ENCODE measurements around the gene HIBCH. TPM values are rescaled to one million over a fixed set of nuclear protein-coding genes. Genes with fewer than 3 reads are reported as not detected.
"Not testable (repeated sequence)": the region's sequence is repeated elsewhere in the genome, so short reads cannot be mapped to it uniquely, and the experiment has no call there.

The HIBCH gene
- total RNA-seq, 1 donor from 2014 or later: 64.0 TPM

- TF ChIP-seq CTCF (IDR thresholded peaks at IDR 0.05; ENCODE audit: unreplicated experiment): no peak
These were observed 156.8 kb downstream of the HIBCH start for GRCh38 chr2:190162851-190163250.

DNA sequence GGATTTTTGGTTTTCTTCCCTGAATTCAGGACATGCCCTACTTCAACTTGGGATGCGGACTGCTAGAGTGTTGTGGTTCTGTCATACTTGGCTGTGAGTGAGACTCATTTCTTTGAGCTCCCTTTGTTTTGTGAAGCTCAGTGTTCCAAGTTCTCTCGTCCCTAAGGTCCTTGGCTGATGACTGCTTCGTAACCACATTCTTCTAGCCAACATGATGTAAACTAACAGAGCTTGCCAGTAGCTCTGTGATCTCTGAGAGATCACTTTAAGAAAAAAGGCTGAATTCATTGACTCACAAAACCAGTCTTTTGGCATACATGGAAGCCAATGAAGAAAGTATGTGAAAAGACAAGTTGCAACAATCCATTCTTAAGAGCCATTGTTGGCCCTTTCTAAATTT, 160.2 kb downstream of the HIBCH start:
- Mint-ChIP-seq H3K4me1 (no peaks in the 10 kb centered on the region), H3K36me3 (no peaks in the 10 kb centered on the region), H3K9me3 (no peaks in the 10 kb centered on the region)

More at GRCh38 chr2:190162851-190163250, 156.8 kb downstream of the HIBCH start:
- no peak for DNase-seq (ENCODE audit: low spot score in 2 of 2, unreplicated experiment in 2 of 2)
- Mint-ChIP-seq H3K27me3 (ENCODE audit: low read depth) (no peaks in the 10 kb centered on the region), H3K4me3 (no peak overlapping the region), H3K9me3 (peaks cover 15% of the 10 kb centered on the region), H3K36me3 (peaks cover 4% of the 10 kb centered on the region), H3K27ac (no peak overlapping the region), H3K4me1 (no peaks in the 10 kb centered on the region)

DNA sequence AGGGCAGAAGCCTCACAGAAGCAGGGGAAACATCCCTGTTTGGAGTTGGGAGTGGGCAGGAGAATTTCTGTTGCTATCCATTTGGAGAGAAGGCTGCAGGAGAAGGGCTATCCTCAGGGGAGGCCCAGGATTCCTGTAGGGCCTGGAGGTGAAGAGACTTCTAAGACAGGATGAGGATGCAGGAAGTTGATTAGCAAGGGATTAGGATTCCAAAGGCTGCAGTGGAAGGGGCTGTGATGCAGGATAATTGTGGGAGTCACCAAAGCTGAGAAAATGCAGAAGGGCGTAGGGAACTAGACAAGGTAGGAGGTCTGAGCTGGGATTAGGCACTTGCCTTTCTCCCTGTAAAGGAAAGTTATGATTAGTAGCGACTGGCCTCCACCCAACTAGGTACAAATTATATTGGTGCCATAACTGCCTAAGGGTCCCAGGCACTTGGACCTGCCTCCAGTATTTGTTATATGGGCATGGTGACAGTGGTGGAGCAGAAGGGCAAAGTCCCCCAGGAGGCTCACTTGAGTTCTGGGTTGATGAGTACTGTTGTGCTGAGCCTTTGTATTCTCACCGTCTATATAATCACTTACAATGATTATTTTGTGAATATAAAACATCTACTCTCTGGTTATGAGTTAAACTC, 160.7 kb downstream of the HIBCH start:
- H3K9me3 Mint-ChIP-seq: no peaks in the 10 kb centered on the region
- no peaks in the 10 kb centered on the region for H3K4me1 Mint-ChIP-seq
- H3K4me3 Mint-ChIP-seq: no peak overlapping the region
- no peak for DNase-seq (ENCODE audit: low spot score in 2 of 2, unreplicated experiment in 2 of 2)
- H3K27ac Mint-ChIP-seq: no peak overlapping the region
- H3K27me3 Mint-ChIP-seq (ENCODE audit: low read depth): no peaks in the 10 kb centered on the region
- H3K36me3 Mint-ChIP-seq: no peaks in the 10 kb centered on the region
- TF ChIP-seq CTCF (IDR thresholded peaks at IDR 0.05; ENCODE audit: unreplicated experiment): no peak

More for the DNA sequence above, 160.2 kb downstream of the HIBCH start:
- Mint-ChIP-seq H3K27ac (no peak overlapping the region), H3K4me3 (no peak overlapping the region), H3K27me3 (ENCODE audit: low read depth) (no peaks in the 10 kb centered on the region)
- TF ChIP-seq CTCF (IDR thresholded peaks at IDR 0.05; ENCODE audit: unreplicated experiment): no peak
- DNase-seq (ENCODE audit: low spot score in 2 of 2, unreplicated experiment in 2 of 2): no peak

DNA sequence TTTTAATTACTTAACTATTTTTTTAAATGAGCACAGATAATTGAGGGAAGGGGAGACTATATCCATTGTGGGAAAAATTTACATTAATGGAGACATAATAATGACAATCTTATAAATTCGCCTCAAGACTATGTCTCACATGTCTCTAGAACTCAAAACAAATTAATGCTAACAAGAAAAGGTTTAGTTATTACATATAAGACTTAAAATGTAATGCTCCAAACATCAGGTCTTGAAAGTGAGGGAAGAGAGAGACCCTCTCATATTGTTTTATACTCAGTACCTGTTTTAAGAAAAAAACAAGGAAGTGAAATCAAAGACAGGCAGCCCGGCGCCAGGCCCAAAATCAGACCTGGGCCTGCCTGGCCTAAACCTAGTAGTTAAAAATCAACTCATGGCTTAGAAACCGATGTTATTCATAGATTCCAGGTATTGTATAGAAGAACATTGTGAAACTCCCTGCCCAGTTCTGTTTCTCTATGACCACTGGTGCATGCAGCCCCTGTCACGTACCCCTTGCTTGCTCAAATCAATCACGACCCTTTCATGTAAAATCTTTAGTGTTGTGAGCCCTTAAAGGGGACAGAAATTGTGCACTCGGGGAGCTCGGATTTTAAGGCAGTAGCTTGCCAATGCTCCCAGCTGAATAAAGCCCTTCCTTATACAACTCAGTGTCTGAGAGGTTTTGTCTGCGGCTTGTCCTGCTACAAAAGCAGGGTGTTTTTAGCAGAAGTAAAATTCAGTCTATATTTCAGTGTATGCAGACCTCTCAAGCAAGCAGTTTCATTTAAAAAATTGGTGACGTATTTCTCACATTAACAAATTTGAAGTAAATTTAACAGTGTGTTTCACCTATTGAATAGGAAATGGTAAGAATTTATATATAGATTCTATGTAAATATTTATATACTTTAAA, 161.8 kb downstream of the HIBCH start:
- not testable (repeated sequence) for H3K27ac Mint-ChIP-seq; H3K9me3 Mint-ChIP-seq; H3K36me3 Mint-ChIP-seq; H3K4me1 Mint-ChIP-seq; H3K27me3 Mint-ChIP-seq (ENCODE audit: low read depth); H3K4me3 Mint-ChIP-seq; DNase-seq (ENCODE audit: low spot score in 2 of 2, unreplicated experiment in 2 of 2)

DNA sequence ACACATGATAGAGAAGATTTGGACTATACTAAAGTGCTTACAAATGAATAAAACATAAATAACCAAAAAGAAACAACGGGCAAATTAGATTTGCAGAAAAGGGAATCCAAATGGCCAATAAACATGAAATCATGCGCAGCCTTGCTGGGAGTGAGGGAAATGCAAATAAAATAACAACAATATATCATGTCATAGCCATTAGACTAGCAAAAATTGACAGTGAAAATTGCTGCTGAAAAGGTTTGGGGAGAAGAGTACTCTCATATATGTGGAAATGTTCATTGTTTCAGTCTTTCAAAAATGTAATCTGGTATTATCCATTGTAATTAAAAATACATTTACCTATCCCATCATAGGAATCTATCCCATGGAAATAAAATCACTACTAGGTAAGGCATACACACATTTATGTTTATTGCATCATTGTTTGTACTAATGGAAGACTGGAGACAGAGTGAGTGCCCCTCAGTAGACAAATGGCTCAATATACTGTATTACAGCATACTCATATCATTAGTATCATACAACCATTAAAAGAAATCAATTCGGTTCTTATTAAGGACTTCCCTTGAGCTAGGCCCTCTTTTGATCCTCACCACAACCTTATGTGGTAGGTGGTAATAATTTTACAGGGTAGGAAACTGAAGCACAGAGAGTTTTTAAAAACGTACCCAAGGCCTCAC, 163.0 kb downstream of the HIBCH start:
- Mint-ChIP-seq H3K27me3 (ENCODE audit: low read depth) (no peaks in the 10 kb centered on the region), H3K9me3 (no peaks in the 10 kb centered on the region), H3K4me3 (no peak overlapping the region), H3K27ac (no peak overlapping the region), H3K4me1 (no peaks in the 10 kb centered on the region), H3K36me3 (no peaks in the 10 kb centered on the region)
- no peak for TF ChIP-seq CTCF (IDR thresholded peaks at IDR 0.05; ENCODE audit: unreplicated experiment)
- no peak for DNase-seq (ENCODE audit: low spot score in 2 of 2, unreplicated experiment in 2 of 2)

Other genes with a start within 250 kb of the HIBCH start
- gene INPP1, start 23.8 kb upstream of the HIBCH start, total RNA-seq: 18.4 to 20.6 TPM (median 20.3 TPM) in 3 replicates
- gene MFSD6, start 88.5 kb upstream of the HIBCH start, total RNA-seq: 10.9 to 12.6 TPM (median 11.7 TPM) in 3 replicates
- 17.6 to 21.1 TPM (median 18.9 TPM) in 3 replicates for gene NEMP2, start 214.9 kb upstream of the HIBCH start, total RNA-seq